ELR (cell line): Measurements from ENCODE around the gene ACAT2.
A peak's percentile ranks its signal among the peaks of the same experiment; 100 is the strongest.
"Not testable (repeated sequence)": the region's sequence is repeated elsewhere in the genome, so short reads cannot be mapped to it uniquely, and the experiment has no call there.

Experiments used
- DNase-seq: peaks from one replicate; pipeline ENCODE4 v3.0.0-alpha.2; 2015; ENCODE audit warnings: low read depth

Gene ACAT2

DNA sequence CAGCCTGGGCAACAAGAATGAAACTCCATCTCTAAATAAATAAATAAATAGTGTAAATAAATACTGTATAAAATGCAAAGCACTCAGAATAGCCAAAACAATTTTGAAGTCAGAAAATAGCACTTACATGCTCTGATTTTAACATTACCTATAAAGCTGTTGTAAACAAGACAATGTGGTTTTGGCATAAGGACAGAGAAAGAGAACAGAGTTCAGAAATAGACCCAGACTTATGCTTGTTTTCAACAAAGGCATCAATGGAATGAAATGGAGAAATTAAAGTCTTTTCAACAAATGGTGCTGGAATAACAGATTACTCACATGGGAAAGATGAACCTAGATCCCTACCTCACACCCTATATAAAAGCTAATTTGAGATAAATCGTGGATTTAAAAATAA is 10.4 kb downstream of the ACAT2 start:
- no peak for DNase-seq

DNA sequence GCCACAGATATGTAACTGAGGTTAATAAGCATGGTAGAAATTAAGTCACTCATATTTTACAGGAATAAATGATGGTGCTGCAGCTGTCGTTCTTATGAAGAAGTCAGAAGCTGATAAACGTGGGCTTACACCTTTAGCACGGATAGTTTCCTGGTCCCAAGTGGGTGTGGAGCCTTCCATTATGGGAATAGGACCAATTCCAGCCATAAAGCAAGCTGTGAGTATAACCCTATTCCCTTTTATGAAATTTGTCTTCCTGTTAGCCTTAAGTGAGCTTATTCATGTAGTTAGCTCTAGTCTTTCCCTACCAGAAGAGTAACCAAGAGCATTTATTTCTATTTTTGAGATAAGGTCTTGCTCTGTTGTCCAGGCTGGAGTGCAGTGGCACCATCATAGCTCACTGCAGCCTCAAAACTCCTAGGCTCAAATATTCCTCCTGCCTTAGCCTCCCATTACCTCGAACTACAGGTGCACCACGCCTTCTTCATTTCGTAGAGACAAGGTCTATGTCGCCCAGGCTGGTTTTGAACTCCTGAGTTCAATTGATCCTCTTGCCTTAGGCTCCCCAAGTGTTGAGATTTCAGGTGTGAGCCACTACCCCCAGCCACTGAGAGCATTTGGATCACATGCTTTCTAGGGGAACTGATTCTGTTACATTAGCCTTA is 15.5 kb downstream of the ACAT2 start:
- DNase-seq: no peak

DNA sequence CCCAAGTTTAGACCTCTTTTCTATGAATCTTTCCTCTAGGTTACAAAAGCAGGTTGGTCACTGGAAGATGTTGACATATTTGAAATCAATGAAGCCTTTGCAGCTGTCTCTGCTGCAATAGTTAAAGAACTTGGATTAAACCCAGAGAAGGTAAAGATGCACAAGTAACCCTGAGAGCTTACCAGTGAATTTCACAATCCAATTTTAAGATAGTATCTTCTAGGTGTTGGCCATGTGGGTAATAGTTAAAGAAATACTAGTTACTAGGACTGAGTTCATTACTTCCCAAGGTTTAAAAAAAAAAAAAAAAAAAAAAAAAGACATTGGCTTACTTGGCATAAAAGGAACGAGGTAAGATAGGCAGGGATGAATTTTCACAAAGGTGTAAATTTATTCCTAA is 16.3 kb downstream of the ACAT2 start:
- no peak for DNase-seq

DNA sequence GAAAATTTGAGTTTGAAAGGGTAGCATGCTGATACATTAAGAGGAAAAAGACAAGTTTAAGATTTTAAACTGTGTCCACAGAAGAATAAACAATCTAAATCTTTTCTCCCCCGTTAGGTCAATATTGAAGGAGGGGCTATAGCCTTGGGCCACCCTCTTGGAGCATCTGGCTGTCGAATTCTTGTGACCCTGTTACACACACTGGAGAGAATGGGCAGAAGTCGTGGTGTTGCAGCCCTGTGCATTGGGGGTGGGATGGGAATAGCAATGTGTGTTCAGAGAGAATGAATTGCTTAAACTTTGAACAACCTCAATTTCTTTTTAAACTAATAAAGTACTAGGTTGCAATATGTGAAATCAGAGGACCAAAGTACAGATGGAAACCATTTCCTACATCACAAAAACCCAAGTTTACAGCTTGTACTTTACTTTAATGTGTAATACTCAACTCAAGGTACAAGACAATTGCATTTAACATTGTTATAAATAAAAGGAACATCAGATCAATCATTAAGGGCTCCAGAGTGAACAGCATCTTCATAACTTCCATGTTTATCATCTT is 16.8 kb downstream of the ACAT2 start:
- DNase-seq: no peak

DNA sequence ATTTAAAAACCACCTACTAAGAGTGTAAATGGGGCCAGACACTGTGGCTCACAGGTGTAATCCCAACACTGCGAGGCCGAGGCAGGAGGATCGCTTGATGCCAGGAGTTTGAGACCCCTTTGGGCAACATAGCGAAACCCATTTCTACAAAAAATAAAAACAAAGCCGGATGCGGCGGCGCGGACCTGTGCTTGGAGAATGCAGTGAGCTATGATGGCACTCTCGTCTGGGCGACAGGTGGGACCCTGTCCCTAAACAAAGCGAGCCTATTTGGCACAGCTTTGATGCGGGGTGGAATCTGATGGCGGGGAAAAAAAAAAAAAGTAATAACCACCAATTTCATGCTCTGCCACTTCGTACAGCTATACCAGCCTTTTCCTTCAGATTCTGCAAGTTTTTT is 26.4 kb downstream of the ACAT2 start:
- DNase-seq: no peak

DNA sequence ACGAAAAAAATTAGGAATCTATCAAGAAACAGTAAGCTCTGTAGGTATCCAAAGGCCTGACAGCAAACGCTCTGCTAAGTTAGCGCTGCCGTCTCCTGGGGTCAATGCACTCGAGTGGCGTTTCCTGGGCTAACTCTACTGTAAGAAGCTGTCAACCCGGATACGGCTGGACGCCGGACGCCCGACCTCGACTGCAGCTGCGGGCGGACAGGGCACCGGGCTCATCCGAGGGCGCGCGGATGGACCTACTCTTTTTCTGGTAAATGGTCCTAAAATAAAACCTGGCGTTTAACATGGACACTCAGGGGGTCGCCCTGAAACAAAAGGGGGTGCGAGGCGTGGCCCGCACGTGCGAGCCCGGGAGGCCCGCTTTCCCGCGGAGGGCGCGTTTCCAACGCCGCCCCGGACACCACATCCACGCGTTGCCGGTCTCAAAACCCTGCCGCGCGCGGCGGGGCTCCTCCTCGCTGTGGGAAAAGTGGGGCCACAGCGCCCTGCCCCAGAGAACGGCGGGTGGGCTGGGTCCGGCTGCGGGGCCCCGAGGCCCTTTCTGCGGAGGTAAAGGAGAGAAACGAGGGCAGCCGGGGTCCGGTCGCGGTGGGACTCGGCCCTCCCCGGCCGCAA is 27.0 kb downstream of the ACAT2 start:
- peak; percentile 71 for DNase-seq

DNA sequence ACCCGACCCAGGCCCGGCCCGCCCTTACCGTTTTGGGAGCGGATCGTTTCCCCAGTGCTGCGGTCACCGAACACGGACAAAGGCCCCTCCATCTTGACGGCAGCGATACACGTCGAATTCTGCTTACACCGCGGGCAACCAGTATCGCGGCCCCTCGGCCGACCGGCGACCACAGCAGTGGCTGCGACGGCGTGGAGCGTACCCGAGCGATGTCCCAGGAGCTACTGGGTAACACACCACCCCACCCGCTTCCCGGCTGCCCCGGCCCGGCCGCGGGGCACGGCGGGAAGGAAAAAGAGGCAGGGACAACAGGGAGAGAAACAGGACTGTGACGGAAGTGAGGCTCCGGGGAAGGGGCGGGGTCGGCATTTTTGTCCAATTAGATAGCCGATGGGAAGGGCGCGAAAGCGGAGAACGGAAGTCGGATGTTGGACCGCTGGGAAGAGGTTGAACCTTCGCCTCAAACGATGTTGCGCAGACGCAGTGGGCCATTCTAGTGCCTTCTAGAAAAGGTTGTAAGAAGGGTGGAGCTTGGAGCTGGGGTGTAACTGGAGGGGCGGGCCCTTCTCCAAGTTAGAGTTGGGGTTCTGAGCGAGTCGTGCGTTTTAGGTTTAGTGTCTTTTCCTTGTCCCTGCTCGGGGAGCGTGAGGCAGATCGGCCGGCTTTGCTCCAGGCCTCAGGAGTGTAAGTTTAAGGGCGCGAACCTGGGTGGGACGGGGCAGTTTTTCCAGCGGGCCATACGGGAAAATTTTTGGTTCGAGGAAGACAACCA is 27.7 kb downstream of the ACAT2 start, which contains the start of gene TCP1:
Gene TCP1 (minus strand): TSS at position 226 of the 772 bp plus-strand sequence. CDS start 134 bp downstream, at position 92.
- DNase-seq: peak; percentile 100

DNA sequence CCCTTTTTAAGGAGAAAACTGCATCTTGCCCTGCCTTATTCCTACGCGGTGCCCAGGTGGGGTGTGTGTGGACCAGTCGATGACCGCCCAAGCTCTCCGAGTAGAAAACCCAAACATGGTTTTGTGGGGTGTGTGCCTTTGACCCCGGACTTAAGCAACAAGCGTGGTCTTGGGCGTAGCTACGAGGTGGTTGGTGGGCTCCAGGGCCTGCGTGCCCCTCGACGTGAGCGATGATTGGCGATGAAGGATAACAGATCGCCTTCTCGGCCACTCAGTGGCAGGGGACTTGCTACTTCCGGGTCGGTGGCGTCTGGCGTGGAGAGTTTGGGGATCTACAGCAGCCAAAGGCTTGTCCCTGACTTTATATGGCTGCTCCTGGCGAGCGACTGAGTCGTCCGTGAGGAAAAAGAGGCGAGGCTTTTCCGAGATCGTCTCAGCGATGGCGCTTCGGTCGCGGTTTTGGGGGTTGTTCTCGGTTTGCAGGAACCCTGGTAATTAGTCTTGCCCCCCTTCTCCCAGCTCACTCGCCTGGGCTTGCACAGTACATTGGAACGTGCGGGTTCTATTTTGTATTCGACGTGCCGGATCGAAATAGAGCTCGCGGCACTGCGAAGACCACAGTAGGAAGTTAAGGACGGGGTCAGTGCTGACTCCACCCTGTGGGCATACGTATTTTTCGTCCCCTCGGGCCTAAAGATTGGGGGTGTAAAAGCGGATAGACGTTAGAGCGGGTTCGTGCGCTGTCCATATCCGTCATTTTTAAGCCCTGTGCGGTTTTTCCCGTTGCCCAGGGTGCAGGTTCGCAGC is 28.5 kb downstream of the ACAT2 start, which contains the start of gene MRPL18:
Gene MRPL18 (plus strand): TSS at position 319 of the 807 bp plus-strand sequence. CDS start 121 bp downstream, at position 440.
- peak; percentile 99 for DNase-seq

DNA sequence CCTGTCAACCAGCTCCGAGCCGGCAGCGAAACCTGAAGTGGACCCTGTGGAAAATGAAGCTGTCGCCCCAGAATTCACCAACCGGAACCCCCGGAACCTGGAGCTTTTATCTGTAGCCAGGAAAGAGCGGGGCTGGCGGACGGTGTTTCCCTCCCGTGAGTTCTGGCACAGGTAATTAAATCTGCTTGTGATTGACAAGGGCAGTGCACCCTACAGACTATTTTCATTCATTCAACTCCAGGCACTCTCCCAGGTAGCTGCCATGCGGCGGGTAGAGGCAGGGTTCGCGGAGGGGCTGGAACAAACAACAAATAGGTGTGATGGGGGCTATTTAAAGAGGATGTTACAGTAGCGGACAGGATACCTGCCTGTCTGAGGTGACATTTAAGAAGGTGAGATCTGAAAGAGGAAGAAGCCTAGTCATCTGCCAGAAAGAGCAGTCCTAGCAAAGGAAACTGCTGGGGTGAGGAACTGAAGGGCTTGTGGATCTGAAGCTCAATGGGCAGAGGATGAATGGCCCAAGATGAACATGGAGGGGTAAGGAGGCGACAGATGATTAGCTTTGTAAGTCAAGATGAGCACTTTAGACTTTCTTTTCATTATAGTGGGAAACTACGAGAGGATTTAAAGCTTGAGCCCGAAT is 29.2 kb downstream of the ACAT2 start:
- DNase-seq: peak; percentile 11

DNA sequence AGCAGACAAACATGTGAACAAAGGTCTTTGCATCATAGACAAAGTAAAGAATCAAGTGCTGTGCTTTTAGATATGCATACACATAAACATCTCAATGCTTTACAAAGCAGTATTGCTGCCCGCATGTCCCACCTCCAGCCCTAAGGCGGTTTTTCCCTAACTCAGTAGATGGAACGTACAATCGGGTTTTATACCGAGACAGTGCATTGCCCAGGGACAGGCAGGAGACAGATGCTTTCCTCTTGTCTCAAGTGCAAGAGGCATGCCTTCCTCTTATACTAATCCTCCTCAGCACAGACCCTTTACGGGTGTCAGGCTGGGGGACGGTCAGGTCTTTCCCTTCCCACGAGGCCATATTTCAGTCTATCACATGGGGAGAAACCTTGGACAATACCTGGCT is 33.1 kb downstream of the ACAT2 start:
- not testable (repeated sequence) for DNase-seq

DNA sequence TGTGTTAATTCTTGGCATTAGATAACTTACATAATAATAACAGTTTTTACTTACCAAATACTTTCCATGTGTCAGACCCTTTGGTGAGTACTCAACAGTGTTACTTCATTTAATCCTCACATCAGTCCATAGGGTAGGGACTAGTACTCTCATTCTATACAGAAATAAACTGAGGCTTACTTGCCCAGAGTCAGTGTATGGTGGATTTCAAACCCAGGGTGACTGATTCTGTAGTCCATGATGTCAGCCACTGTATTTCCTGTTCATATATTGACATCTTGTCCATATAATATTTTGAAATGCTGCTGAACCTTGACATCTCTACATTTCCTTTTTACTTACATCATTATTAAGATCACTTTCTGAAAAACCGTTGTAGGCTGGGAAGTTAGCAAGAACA is 35.7 kb downstream of the ACAT2 start:
- no peak for DNase-seq

DNA sequence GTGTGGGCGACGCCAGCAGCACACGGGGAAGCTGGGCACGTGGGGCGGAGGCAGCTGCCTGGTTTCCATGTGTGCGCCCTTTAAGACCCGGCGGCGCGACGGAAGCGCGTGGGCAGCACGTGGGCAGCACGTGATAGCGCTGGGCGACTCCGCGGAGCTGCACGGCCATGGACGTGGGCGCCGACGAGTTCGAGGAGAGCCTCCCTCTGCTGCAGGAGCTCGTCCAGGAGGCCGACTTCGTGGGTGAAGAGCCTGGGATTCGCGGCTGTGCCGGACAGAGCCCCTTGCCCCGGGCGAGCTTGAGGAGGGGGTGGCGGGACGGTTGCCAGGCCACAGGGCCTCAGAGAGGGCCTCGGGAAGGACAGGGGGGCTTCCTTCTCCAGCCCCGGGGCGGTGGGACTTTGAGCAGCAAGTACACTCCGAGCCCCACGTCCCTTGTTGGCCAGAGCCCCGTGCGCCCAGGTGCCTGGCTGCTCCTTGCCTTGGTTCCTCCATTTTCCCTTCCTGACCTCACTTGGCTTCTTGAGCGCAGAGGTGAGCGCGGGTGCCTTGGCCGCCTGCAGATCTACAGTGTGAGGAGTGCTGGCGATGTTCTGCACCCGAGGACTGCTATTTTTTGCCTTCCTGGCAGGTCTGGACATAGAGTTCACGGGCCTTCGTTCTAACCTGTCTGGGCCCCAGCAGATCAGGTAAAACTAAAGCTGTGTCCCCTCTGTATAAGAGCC is 38.5 kb downstream of the ACAT2 start, which contains the start of gene PNLDC1:
Gene PNLDC1 (plus strand): TSS at position 136 of the 725 bp plus-strand sequence. CDS start 32 bp downstream, at position 168.
- no peak for DNase-seq

DNA sequence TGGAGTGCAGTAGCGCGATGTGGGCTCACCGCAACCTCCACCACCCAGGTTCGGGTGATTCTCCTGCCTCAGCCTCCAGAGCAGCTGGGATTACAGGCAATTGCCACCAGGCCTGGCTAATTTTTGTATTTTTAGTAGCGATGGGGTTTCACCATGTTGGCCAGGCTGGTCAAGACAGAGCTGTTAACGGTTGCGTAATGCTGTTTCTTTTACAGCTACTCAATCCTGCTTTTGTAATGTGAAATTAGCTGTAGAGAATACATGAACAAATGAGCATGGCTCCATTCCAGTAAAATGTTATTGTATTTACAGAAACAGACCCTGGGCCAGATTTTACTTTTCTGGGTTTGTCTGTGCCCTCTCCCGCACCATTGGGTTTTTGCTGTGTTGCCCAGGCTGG is 40.1 kb downstream of the ACAT2 start:
- DNase-seq: no peak

DNA sequence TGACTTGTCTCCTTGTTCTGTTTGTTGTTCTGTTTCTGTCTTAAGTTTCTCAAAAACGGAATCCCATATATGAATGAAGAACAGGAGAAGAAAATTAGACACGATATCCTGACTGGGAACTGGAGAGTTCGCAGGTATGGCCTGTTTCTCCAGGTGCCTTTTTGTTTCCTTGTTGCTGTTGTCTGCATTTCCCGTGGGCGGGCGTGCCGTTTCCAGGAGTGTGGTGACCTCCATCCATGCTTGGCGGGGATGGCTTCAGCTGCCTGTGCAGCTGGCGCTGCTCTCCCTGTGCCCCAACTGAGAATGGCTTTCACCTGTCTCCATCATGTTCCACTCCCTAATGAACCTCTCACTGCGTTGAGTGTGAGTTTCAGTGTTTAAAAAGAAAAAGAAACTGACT is 42.7 kb downstream of the ACAT2 start:
- DNase-seq: no peak

DNA sequence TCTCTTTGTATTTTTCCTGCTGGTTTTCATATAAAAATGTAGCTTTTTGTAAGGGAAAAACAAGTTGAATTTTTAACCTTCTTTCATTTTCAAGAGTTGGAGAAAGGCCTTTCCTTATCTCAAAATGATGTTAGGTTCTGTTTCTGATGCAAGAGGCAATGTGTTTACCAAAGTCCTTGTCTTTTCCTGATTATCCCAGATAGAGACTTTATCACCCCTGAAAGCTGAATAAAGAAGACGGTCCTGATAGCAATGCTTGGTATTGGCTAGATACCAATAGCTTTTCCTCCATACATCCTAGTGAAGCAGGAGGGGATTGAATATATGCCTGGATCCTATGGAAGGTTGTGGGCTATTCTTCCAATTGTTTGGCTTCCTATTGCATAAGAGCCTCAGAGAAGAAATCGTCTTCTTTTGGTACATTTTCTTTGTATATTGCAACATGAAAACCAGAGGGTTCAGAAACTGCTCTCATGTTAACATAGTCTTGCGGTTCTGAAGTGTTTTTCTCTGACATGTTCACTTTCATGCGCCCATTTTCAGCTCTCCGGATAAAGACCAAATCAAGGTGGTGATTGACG is 43.7 kb downstream of the ACAT2 start:
- DNase-seq: no peak

DNA sequence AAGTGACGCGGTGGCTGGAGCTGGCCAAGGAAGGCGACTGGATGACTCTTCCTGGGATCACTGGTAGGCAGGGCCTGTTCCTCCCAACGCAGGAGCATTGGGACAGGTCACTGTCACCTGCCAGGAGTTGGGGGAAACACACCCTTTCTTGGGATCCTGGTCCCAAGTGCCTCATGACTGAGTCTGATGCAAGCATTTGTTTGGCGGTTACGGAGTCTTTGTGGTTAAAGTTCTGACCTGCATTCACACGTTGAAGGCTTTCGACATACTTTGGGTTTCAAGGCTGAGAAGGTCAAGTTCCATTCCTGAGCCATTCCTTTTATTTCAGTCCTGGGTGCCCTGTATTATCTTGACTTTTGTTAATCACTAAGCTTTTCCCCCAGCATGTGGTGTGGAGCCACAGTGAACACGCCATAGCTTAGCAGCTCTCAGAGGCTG is 44.2 kb downstream of the ACAT2 start:
- DNase-seq: no peak

DNA sequence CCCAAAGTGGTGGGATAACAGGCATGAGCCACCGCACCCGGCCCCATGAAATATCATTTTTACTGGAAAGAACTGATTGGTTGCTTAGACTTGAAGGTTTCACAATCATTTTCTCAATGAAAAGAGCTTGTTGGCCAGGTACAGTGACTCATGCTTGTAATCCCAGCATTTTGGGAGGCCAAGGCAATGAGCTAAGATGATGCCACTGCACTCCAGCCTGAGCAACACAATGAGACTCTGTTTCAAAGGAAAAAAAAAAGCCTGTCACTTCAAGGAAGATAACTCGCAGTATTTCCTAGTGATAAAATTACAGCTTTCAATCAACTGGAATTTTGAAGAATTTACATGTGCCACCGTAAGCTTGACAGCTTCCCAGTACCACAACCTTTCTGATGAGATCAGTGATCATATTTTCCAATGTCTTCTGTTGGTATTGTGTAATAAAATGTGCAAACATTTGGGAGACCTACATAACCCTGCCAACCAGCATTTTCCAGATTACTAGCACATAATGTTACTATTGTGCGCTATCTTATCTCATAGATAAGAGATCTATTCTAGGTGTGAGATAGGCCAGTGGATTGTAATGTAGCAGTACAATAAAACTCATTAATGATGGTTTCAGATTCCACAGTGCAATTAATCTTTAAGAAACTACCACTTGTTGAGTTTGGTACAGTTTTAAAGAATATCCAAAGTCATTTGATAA is 45.5 kb downstream of the ACAT2 start:
- DNase-seq: no peak

DNA sequence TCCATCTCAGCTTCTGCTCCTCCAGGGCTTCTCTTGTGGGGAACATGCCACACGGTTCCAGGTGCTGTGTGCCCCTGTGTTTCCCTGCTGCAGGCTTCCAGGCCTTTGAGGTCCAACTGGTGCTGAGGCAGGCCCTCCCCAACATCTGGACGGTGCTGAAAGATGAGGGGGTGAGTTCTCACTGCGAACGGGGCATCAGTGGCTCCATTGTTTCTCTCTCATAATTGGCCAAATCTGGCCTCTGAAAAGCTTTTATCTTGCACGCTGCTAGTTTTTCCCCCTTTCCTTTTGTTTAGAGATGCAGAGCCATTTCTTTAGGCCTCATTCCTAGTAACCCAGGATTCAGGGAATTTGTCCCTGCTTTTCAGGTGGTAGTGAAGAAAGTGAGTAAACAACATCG is 46.8 kb downstream of the ACAT2 start:
- DNase-seq: no peak

DNA sequence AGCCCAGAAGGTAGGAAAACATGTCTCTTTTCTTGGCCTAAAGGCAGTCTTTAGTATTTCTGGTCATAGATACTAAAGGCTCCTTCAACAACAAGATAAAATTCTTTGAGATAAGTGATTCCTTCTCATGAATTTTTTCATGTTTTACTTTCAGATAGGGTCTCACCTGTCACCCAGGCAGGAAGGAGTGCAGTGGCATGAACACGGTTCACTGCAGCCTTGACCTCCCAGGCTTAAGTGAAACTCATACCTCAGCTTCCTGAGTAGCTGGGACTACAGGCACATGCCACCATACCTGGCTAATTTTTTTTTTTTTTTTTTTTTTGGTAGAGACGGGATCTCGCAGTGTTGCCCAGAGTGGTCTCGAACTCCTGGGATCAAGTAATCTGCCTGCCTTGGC is 47.3 kb downstream of the ACAT2 start:
- no peak for DNase-seq
